GM12878 (cell line): ENCODE results near the gene OCIAD2. TPM values are rescaled to one million over a fixed set of nuclear protein-coding genes. Genes with fewer than 3 reads are reported as not detected.

Experiments
- ATAC-seq: fragments of 200-7000 bp; cut with Tn5 transposase; 3 replicates; pipeline ENCODE4 v1.9.1; 2020; ENCODE audit warnings: mild to moderate bottlenecking, moderate library complexity
- BruUV-seq: library from RNA; stranded (reverse); fragments of 400-500 nt; replicated peaks from 2 replicates; lab custom pipeline; 2021; lab: Mats Ljungman, UMichigan
- CTCF ChIA-PET: fragments of 300-600 bp; sonication (Branson Sonifier 250); formaldehyde crosslinking; extraction: SDS; loops from one replicate; lab custom pipeline; 2021; ENCODE audit warnings: inconsistent platforms; lab: Yijun Ruan, JAX
- POLR2A ChIA-PET: fragments of 350-600 bp; formaldehyde crosslinking; extraction: SDS; loops from one replicate; lab custom pipeline; 2021; ENCODE audit warnings: inconsistent platforms; lab: Charles Lee
- RAD21 ChIA-PET: fragments of 300-600 bp; sonication (Branson Sonifier 250); formaldehyde crosslinking; loops from one replicate; lab custom pipeline; 2023; ENCODE audit warnings: antibody characterized with exemption; ENCODE audit not compliant: unreplicated experiment; lab: Charles Lee
- SMC1A ChIA-PET: fragments of 300-600 bp; sonication (Branson Sonifier 250); formaldehyde crosslinking; loops from one replicate; lab custom pipeline; 2023; ENCODE audit not compliant: unreplicated experiment, uncharacterized antibody; lab: Charles Lee
- DNase-seq: peaks from one replicate; pipeline ENCODE4 v3.0.0-alpha.2; 2011; ENCODE audit warnings: low read depth, low spot score
- FAIRE-seq: peaks from 3 replicates; lab custom pipeline; 2011; peaks lifted over from hg19 to GRCh38; lab: Jason Lieb, UNC
- H2AFZ ChIP-seq: 2 replicates; pipeline ENCODE4 v1.6.0; 2011; ENCODE audit warnings: low read depth, low read length, control low read depth; ENCODE audit not compliant: control insufficient read depth
- H3K27ac ChIP-seq: 2 replicates; pipeline ENCODE4 v1.5.1; 2011; ENCODE audit warnings: control low read depth; ENCODE audit not compliant: control insufficient read depth, insufficient read depth
- H3K27me3 ChIP-seq, 2 experiments: replicated peaks in 1 of 2; 2 replicates each; pipeline versions ENCODE4 v1.6.0 to v1.6.1; 2011; ENCODE audit warnings: low read length in 1 of 2; ENCODE audit not compliant: control insufficient read depth in 2 of 2, insufficient read depth in 2 of 2
- H3K36me3 ChIP-seq, 2 experiments: 2 replicates each; pipeline ENCODE4 v1.5.1; 2011; ENCODE audit warnings: low read length in 1 of 2; ENCODE audit not compliant: control insufficient read depth in 2 of 2, insufficient read depth in 2 of 2
- H3K4me1 ChIP-seq: 2 replicates; pipeline ENCODE4 v1.6.1; 2011; ENCODE audit warnings: mild to moderate bottlenecking, low read length, moderate library complexity, mixed read lengths; ENCODE audit not compliant: control insufficient read depth, insufficient read depth
- H3K4me2 ChIP-seq: 2 replicates; pipeline ENCODE4 v1.6.0; 2011; ENCODE audit warnings: control low read depth; ENCODE audit not compliant: control insufficient read depth, insufficient read depth
- H3K4me3 ChIP-seq: fragments of 200-600 bp; sonication (generic); 2 replicates; pipeline ENCODE4 v1.5.1; 2016
- H3K79me2 ChIP-seq: 2 replicates; pipeline ENCODE4 v1.6.0; 2011; ENCODE audit warnings: low read length; ENCODE audit not compliant: control insufficient read depth, insufficient read depth
- H3K9ac ChIP-seq: 2 replicates; pipeline ENCODE4 v1.8.0; 2011; ENCODE audit warnings: low read length, control low read depth, mixed read lengths; ENCODE audit not compliant: control insufficient read depth, insufficient read depth
- H3K9me3 ChIP-seq: replicated peaks from 3 replicates; pipeline ENCODE4 v1.5.1; 2011; ENCODE audit warnings: mild to moderate bottlenecking, low read length; ENCODE audit not compliant: control insufficient read depth, insufficient read depth
- H4K20me1 ChIP-seq: 2 replicates; pipeline ENCODE4 v1.6.0; 2011; ENCODE audit not compliant: control insufficient read depth, insufficient read depth
- BMI1 ChIP-seq: fragments of 450-650 bp; IDR thresholded peaks from 2 replicates; pipeline ENCODE4 v1.6.1; 2016; ENCODE audit warnings: mild to moderate bottlenecking, moderate library complexity, borderline replicate concordance
- ETV6 ChIP-seq, 2 experiments: fragments of 450-650 bp in 1 of 2; IDR thresholded peaks in 1 of 2; conservative IDR thresholded peaks in 1 of 2; 2 replicates each; pipeline ENCODE4 v1.6.1; 2014; ENCODE audit warnings: antibody characterized with exemption in 1 of 2, borderline replicate concordance in 1 of 2, low read depth in 1 of 2, mild to moderate bottlenecking in 1 of 2, moderate library complexity in 1 of 2
- NFYB ChIP-seq: IDR thresholded peaks from 2 replicates; pipeline ENCODE4 v1.6.1; 2011; ENCODE audit warnings: low read depth, mild to moderate bottlenecking, low read length, improper control_type of control experiment, moderate library complexity; ENCODE audit not compliant: insufficient read depth
- WGBS: methylation state at CpG from one replicate; pipeline ENCODE4 v1.1.6; 2016; ENCODE audit warnings: low lambda C conversion rate; ENCODE audit not compliant: insufficient replicate concordance, insufficient coverage; ENCODE audit errors: missing lambda C conversion rate; 5-methylcytosine and 5-hydroxymethylcytosine counted together
- in situ Hi-C: fragments of 300-500 bp; cut with MboI; formaldehyde crosslinking; loops from 9 replicates; pipeline ENCODE4 v1.14.3; 2018; ENCODE audit warnings: mixed read lengths
- intact Hi-C: fragments of 100-400 bp; cut with micrococcal nuclease; formaldehyde crosslinking; loops from one replicate; pipeline ENCODE4 v1.14.2; 2022; ENCODE audit not compliant: unreplicated experiment
- polyA plus RNA-seq, 11 experiments: library from polyadenylated mRNA; depleted of rRNA in 4 of 11; unstranded in 6 of 11; stranded (reverse) in 5 of 11; fragments of >200 nt; fragmentation: Nextera tagmentation in 4 of 11; fragmentation: Illumina TruSeq in 1 of 11; extraction: Ambion mirVana in 4 of 11; extraction: Trizol in 1 of 11; gene quantifications; 1 replicate in 1 of 11; 2 replicates in 10 of 11; pipeline versions ENCODE4 v1.2.1 to v1.2.3, GENCODE V29; 2011 to 2016; ENCODE audit warnings: inconsistent platforms in 2 of 11, missing spikeins in 2 of 11, low read depth in 1 of 11
- total RNA-seq, 4 experiments: library from RNA; depleted of rRNA in 3 of 4; stranded (reverse); fragments of >200 nt in 3 of 4; fragmentation: Illumina TruSeq in 1 of 4; extraction: Trizol in 1 of 4; gene quantifications; 2 replicates each; pipeline versions ENCODE4 v1.2.1 to v1.2.3, GENCODE V29; 2013 to 2021
- TF ChIP-seq, protein P1 (sequence below): fragments of 450-650 bp; IDR thresholded peaks from 2 replicates; pipeline ENCODE4 v1.6.1; 2017; ENCODE audit warnings: mild to moderate bottlenecking, moderate library complexity

The OCIAD2 gene
- total and polyA plus RNA-seq, 10 of the 15 experiments (the other 5 are each of a cell fraction or from before 2014, with no cell fraction given): 42.4 to 140 (median 70.0) TPM

DNA sequence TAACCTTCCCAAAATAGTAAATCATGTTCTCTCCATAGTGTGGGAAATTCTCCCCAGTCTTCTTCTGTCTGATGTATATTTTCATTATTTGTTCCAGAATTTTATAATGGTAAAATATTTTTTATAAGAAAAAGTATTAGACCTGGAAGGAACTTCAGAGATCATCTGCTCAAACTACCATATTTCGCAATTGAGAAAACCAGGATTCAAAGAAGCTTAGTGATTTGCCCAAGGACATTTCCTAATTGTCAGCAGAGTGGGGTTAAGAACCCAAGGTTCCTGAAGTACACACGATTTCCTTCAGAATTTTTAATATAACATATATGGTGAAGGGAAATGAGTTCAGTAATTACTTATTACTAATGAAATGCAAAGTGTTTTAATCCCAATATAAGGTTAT lies 51.6 kb downstream of the OCIAD2 start:
- FAIRE-seq: no peak
- no peaks in the 10 kb centered on the region for H3K9me3 ChIP-seq
- H2AFZ ChIP-seq: no peak overlapping the region
- RAD21 ChIA-PET: no interaction called here
- peaks cover 4 to 15% of the 10 kb centered on the region in 2 experiments; a peak in 3 of 4 replicates for H3K36me3 ChIP-seq
- no peaks in the 10 kb centered on the region for H3K79me2 ChIP-seq
- in situ Hi-C loops (no loop called here), intact Hi-C loops (no loop called here)
- H3K4me3 ChIP-seq: no peak overlapping the region
- no peak for ATAC-seq
- 65% methylated on average over 2 of the region's 2 CpGs for whole genome bisulfite sequencing
- DNase-seq: no peak
- H4K20me1 ChIP-seq: no peaks in the 10 kb centered on the region
- H3K27me3 ChIP-seq: no peaks in the 10 kb centered on the region
- H3K4me1 ChIP-seq: no peaks in the 10 kb centered on the region
- H3K4me2 ChIP-seq: no peak overlapping the region
- H3K9ac ChIP-seq: no peak overlapping the region
- TF ChIP-seq NFYB (no peak), BMI1 (no peak), ETV6 (conservative IDR thresholded peaks at IDR 0.05 in 1 of 2, IDR thresholded peaks at IDR 0.05 in 1 of 2; ENCODE audit: borderline replicate concordance in 1 of 2, low read depth in 1 of 2) (no peak)
- CTCF ChIA-PET: no interaction called here
- SMC1A ChIA-PET: interaction anchor here (0.7 to 0.9 kb wide), 2 partner anchors 19 to 49 kb away, joined by 3 read pairs; no protein-coding TSS in a partner anchor
- BruUV-seq: no TSS peak
- H3K27ac ChIP-seq: no peak overlapping the region
- POLR2A ChIA-PET: no interaction called here

DNA sequence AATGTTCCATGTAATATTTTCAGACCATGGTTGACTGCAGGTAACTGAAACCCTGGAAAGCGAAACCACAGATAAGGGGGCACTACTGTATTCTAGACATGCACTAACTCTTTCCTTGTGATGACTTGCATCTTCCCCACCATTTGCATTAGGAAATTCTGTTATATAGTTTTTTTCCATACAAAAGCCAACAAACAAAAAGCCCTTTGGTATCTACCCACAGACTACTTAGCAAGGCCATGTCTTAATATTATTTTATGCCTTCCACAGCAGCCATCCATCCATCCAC lies 52.2 kb downstream of the OCIAD2 start:
- ChIA-PET SMC1A (interaction anchor here (0.9 kb wide), 1 partner anchor 50 kb away, joined by 3 read pairs; no protein-coding TSS in a partner anchor), RAD21 (no interaction called here), POLR2A (no interaction called here), CTCF (no interaction called here)
- WGBS: 96% methylated on average over 1 of the region's 1 CpG
- TF ChIP-seq, protein P1, sequence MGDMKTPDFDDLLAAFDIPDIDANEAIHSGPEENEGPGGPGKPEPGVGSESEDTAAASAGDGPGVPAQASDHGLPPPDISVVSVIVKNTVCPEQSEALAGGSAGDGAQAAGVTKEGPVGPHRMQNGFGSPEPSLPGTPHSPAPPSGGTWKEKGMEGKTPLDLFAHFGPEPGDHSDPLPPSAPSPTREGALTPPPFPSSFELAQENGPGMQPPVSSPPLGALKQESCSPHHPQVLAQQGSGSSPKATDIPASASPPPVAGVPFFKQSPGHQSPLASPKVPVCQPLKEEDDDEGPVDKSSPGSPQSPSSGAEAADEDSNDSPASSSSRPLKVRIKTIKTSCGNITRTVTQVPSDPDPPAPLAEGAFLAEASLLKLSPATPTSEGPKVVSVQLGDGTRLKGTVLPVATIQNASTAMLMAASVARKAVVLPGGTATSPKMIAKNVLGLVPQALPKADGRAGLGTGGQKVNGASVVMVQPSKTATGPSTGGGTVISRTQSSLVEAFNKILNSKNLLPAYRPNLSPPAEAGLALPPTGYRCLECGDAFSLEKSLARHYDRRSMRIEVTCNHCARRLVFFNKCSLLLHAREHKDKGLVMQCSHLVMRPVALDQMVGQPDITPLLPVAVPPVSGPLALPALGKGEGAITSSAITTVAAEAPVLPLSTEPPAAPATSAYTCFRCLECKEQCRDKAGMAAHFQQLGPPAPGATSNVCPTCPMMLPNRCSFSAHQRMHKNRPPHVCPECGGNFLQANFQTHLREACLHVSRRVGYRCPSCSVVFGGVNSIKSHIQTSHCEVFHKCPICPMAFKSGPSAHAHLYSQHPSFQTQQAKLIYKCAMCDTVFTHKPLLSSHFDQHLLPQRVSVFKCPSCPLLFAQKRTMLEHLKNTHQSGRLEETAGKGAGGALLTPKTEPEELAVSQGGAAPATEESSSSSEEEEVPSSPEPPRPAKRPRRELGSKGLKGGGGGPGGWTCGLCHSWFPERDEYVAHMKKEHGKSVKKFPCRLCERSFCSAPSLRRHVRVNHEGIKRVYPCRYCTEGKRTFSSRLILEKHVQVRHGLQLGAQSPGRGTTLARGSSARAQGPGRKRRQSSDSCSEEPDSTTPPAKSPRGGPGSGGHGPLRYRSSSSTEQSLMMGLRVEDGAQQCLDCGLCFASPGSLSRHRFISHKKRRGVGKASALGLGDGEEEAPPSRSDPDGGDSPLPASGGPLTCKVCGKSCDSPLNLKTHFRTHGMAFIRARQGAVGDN: no peak
- in situ Hi-C loops (no loop called here), intact Hi-C loops (no loop called here)
- Histone ChIP-seq H3K9me3 (no peaks in the 10 kb centered on the region), H2AFZ (no peak overlapping the region), H3K4me1 (no peaks in the 10 kb centered on the region), H3K79me2 (no peaks in the 10 kb centered on the region), H3K27ac (no peak overlapping the region), H3K9ac (no peak overlapping the region), H4K20me1 (no peaks in the 10 kb centered on the region), H3K4me3 (no peak overlapping the region), H3K27me3 (no peaks in the 10 kb centered on the region), H3K36me3 (peaks cover 4 to 15% of the 10 kb centered on the region in 2 experiments; a peak in 3 of 4 replicates), H3K4me2 (no peak overlapping the region)
- FAIRE-seq (no peak), ATAC-seq (no peak), DNase-seq (no peak)
- no TSS peak for BruUV-seq
